NB4 (cell line): ENCODE results near the gene ARMC9.

Experiments
- MYC ChIP-seq: IDR thresholded peaks from 2 replicates; pipeline ENCODE4 v1.6.1; 2011; ENCODE audit warnings: low read depth, low read length
- POLR2A ChIP-seq: IDR thresholded peaks from 2 replicates; pipeline ENCODE4 v1.6.1; 2011; ENCODE audit warnings: mild to moderate bottlenecking; ENCODE audit not compliant: insufficient read length; ENCODE audit errors: extremely low read depth
- TF ChIP-seq, protein P1 (sequence below): IDR thresholded peaks from one replicate; pipeline ENCODE4 v1.5.1; 2012; ENCODE audit warnings: low read depth, low read length

DNA sequence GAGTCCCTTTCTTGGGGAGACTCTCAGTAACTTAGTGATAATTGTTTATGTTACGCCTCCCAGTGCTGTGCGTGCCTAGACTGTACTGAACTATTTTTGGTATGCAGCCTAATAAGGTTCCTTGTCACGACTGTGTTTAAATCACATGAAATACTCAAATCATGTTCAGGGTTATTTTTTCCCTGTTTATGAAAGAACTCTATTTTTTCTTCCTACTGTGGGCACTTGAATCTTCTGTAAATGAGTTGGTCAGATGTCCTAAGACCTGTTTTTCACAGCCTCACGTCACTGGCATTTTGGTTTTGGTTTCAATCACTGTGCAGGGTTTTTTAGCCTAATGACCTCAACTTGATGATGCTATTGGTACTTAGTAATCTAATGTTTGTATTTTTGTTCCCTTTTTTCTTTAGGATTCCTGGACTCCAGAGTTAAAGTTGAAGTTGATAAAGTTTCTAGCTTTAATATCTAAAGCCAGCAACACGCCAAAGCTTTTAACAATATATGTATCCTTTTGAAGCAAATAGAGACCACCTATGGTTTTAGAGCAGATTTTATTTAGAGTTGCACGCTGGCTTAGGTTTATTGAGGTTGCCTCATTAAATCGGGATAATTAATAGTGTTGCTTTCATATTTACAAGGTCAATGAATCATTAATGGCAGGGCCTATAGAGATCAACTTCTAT is 24.0 kb downstream of the ARMC9 start:
- TF ChIP-seq MYC (no peak), POLR2A (no peak)
- TF ChIP-seq, protein P1, sequence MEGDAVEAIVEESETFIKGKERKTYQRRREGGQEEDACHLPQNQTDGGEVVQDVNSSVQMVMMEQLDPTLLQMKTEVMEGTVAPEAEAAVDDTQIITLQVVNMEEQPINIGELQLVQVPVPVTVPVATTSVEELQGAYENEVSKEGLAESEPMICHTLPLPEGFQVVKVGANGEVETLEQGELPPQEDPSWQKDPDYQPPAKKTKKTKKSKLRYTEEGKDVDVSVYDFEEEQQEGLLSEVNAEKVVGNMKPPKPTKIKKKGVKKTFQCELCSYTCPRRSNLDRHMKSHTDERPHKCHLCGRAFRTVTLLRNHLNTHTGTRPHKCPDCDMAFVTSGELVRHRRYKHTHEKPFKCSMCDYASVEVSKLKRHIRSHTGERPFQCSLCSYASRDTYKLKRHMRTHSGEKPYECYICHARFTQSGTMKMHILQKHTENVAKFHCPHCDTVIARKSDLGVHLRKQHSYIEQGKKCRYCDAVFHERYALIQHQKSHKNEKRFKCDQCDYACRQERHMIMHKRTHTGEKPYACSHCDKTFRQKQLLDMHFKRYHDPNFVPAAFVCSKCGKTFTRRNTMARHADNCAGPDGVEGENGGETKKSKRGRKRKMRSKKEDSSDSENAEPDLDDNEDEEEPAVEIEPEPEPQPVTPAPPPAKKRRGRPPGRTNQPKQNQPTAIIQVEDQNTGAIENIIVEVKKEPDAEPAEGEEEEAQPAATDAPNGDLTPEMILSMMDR = no peak
